Nephron progenitor cell (in vitro differentiated cells): ENCODE data around the gene MUC4.
"Not testable (repeated sequence)": the region's sequence is repeated elsewhere in the genome, so short reads cannot be mapped to it uniquely, and the experiment has no call there.

ENCODE experiments used
- DNase-seq: peaks from one replicate; pipeline ENCODE4 v3.0.0; 2021
- H3K27ac Mint-ChIP-seq: 2 replicates; pipeline ENCODE4 v1.8.0; 2021; ENCODE audit warnings: mild to moderate bottlenecking, moderate library complexity, mixed read lengths
- H3K27me3 Mint-ChIP-seq: 2 replicates; pipeline ENCODE4 v1.8.0; 2021; ENCODE audit warnings: mild to moderate bottlenecking, low read depth, mixed read lengths; ENCODE audit not compliant: poor library complexity
- H3K36me3 Mint-ChIP-seq: 2 replicates; pipeline ENCODE4 v1.8.0; 2021; ENCODE audit warnings: low read depth, mixed read lengths
- H3K4me1 Mint-ChIP-seq: 2 replicates; pipeline ENCODE4 v1.8.0; 2021; ENCODE audit warnings: mixed read lengths
- H3K4me3 Mint-ChIP-seq: 2 replicates; pipeline ENCODE4 v1.8.0; 2021; ENCODE audit warnings: mild to moderate bottlenecking, moderate library complexity, mixed read lengths
- H3K9me3 Mint-ChIP-seq: 2 replicates; pipeline ENCODE4 v1.8.0; 2021; ENCODE audit warnings: mild to moderate bottlenecking, moderate library complexity, mixed read lengths
- TF ChIP-seq, protein P1 (sequence below): fragments of 200-600 bp; sonication (generic); IDR thresholded peaks from 2 replicates; pipeline ENCODE4 v1.5.0; 2021; ENCODE audit warnings: antibody characterized with exemption

The MUC4 gene

DNA sequence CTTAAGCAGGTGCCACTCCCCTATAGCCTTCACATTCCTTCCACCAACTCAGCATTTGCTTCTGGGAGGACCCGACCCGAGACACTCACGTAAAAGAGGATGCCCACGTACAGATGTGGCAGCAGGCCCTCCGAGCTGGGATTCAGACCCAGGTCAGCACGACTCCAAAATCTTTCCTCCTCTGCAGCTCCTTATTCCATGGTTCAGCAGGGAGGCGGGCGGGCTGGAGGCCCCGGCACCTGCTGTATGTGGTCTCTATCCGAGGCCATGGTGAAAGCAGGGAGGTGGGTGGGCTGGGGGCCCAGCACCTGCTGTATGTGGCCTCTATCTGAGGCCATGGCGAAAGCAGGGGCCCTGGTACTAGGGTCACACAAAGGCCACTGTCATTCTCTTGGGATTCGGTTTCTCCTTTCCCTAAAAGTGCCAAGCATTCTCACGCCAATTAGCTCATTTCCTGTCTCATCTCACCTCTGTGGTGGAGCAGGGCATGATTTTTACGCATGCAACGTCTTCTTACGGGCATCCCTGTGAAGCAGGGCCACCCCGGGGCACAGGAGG is 5.9 kb upstream of the MUC4 start:
- peaks cover 30% of the 10 kb centered on the region for H3K4me1 Mint-ChIP-seq
- no peaks in the 10 kb centered on the region for H3K9me3 Mint-ChIP-seq
- H3K27ac Mint-ChIP-seq: no peak overlapping the region
- no peak for DNase-seq
- H3K27me3 Mint-ChIP-seq: peaks cover 20% of the 10 kb centered on the region
- no peaks in the 10 kb centered on the region for H3K36me3 Mint-ChIP-seq
- no peak overlapping the region for H3K4me3 Mint-ChIP-seq
- TF ChIP-seq, protein P1, sequence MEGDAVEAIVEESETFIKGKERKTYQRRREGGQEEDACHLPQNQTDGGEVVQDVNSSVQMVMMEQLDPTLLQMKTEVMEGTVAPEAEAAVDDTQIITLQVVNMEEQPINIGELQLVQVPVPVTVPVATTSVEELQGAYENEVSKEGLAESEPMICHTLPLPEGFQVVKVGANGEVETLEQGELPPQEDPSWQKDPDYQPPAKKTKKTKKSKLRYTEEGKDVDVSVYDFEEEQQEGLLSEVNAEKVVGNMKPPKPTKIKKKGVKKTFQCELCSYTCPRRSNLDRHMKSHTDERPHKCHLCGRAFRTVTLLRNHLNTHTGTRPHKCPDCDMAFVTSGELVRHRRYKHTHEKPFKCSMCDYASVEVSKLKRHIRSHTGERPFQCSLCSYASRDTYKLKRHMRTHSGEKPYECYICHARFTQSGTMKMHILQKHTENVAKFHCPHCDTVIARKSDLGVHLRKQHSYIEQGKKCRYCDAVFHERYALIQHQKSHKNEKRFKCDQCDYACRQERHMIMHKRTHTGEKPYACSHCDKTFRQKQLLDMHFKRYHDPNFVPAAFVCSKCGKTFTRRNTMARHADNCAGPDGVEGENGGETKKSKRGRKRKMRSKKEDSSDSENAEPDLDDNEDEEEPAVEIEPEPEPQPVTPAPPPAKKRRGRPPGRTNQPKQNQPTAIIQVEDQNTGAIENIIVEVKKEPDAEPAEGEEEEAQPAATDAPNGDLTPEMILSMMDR: no peak

DNA sequence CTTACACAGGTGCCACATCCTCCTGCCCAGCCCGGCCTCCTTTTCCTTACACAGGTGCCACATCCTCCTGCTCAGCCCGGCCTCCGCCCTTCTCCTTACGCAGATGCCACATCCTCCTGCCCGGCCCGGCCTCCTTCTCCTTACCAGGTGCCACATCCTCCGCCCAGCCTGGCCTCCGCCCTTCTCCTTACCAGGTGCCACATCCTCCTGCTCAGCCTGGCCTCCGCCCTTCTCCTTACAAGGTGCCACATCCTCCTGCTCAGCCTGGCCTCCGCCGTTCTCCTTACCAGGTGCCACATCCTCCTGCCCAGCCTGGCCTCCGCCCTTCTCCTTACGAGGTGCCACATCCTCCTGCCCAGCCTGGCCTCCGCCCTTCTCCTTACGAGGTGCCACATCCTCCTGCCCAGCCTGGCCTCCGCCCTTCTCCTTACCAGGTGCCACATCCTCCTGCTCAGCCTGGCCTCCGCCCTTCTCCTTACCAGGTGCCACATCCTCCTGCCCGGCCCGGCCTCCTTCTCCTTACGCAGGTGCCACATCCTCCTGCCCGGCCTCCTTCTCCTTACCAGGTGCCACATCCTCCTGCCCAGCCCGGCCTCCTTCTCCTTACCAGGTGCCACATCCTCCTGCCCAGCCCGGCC is 4.7 kb upstream of the MUC4 start:
- H3K27me3 Mint-ChIP-seq: peaks cover 23% of the 10 kb centered on the region
- not testable (repeated sequence) for DNase-seq, H3K27ac Mint-ChIP-seq

DNA sequence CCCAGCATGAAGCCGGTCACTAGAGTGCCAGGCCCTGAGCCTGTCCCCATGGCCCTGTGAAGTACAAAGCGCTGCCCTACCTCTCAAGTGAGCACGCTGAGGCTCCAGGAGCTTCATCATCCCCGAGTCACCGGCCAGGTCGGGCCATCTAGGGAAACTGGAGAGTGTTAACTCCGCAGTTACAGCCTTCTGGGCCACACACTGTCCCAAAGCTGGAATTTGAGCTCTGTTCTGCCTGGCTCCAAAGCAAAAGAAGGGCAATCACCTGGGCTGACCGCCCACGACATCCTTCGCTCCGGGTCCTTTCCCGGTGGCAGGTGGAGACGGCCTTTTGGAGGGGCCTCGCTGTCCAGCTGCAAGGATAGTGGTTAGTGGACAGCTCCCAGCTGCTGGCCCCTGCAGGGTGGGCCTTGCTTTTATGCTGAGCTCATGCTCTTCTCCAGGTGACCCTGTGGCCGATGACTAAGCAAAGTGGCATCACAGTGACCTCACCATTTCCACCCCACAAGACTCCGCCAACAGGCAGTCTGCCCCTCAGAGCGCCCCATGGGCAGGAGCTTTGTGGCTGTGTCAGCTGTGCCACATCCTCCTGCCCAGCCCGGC is 3.5 kb upstream of the MUC4 start:
- no peak overlapping the region for H3K4me3 Mint-ChIP-seq
- no peaks in the 10 kb centered on the region for H3K36me3 Mint-ChIP-seq
- H3K4me1 Mint-ChIP-seq: peaks cover 33% of the 10 kb centered on the region
- TF ChIP-seq, protein P1: no peak
- no peaks in the 10 kb centered on the region for H3K9me3 Mint-ChIP-seq
- no peak for DNase-seq
- peaks cover 29% of the 10 kb centered on the region for H3K27me3 Mint-ChIP-seq
- no peak overlapping the region for H3K27ac Mint-ChIP-seq

More for the DNA sequence above, 4.7 kb upstream of the MUC4 start:
- H3K4me3 Mint-ChIP-seq, H3K36me3 Mint-ChIP-seq, H3K9me3 Mint-ChIP-seq: not testable (repeated sequence)
- peaks cover 34% of the 10 kb centered on the region for H3K4me1 Mint-ChIP-seq

DNA sequence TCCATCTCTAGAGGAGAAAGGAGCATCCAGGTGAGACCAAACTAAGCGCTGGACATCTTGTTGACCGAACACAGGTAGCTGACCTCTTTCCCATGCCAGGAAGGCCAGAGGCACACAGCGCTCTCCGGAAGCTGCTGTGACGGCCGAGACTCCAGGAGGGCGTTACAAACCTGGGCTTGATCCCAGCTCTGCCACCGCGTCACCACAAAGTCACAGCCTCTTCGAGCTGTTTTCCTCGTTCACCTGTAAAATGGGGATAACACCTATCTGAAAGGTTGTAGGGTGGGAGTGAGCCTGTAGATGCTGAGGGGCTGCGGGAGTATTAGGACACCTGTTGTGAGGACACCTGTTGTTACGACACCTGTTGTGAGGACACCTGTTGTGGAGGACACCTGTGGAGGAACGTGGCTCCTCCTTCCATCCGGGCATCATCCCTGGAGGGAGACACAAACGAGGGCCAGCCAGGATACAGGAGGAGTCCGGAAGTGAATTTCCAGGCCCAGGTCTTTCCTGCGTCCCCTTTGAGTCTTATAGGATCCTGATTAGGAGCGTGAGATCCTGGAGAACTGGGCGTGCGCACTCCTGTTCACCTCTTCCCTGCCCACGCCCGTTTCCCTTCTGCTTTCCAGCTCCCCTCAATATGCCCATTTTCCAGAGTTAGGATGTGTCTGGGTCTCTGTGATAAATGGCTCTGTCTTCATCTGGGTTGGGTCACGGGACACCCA is 2.3 kb upstream of the MUC4 start:
- Mint-ChIP-seq H3K27ac (no peak overlapping the region), H3K9me3 (no peaks in the 10 kb centered on the region), H3K27me3 (peaks cover 32% of the 10 kb centered on the region), H3K36me3 (no peaks in the 10 kb centered on the region), H3K4me3 (no peak overlapping the region), H3K4me1 (peaks cover 36% of the 10 kb centered on the region)
- TF ChIP-seq, protein P1: no peak
- no peak for DNase-seq

DNA sequence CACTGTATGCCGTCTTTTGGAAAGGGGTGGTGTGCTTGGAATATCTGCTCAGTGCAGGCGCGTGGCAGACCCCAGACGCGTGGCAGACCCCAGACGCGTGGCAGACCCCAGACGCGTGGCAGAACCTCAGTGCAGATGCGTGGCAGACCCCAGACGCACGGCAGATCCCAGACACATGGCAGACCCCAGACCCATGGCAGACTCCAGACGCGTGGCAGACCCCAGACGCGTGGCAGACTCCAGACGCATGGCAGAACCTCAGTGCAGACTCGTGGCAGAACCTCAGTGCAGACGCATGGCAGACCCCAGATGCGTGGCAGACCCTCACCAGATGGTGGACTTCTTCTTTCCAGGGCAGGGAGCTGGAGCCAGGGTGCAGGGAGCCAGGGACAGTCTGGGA is 637 bp upstream of the MUC4 start:
- Mint-ChIP-seq H3K4me1 (peaks cover 47% of the 10 kb centered on the region), H3K4me3 (no peak overlapping the region), H3K27me3 (peaks cover 32% of the 10 kb centered on the region), H3K27ac (no peak overlapping the region), H3K9me3 (no peaks in the 10 kb centered on the region), H3K36me3 (no peaks in the 10 kb centered on the region)
- TF ChIP-seq, protein P1: no peak
- DNase-seq: no peak

DNA sequence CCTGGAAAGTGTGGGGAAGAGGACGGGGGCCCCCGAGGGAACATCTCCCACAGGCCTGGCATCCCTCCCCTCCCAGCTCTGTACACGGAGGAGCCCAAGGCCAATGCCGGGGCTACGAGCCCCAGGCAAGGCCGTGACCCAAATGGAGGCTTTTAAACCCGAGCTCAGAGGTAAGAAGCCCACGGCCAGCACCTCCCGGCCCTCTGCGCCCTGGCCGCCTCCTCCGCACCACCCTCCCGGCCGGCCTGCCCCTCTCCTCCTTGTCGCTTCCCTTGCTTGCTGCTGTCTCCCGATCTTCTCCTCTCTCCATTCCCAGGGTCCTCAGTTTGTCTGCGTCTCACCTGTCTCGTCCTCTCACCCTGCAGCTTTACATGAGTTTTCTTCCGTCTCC is 1.3 kb downstream of the MUC4 start:
- TF ChIP-seq, protein P1: no peak
- H3K27ac Mint-ChIP-seq: no peak overlapping the region
- peaks cover 57% of the 10 kb centered on the region for H3K4me1 Mint-ChIP-seq
- no peaks in the 10 kb centered on the region for H3K9me3 Mint-ChIP-seq
- peak overlapping the region; percentile 41 for H3K4me3 Mint-ChIP-seq
- peaks cover 36% of the 10 kb centered on the region for H3K27me3 Mint-ChIP-seq
- H3K36me3 Mint-ChIP-seq: no peaks in the 10 kb centered on the region
- DNase-seq: no peak
